Right ventricle myocardium inferior (tissue), 1 donor: ENCODE results near the gene PBX3. TPM values are rescaled to one million over a fixed set of nuclear protein-coding genes. Genes with fewer than 3 reads are reported as not detected.
"Not testable (repeated sequence)": the region's sequence is repeated elsewhere in the genome, so short reads cannot be mapped to it uniquely, and the experiment has no call there.

Source experiments
- ATAC-seq: fragments of 200-7000 bp; cut with Tn5 transposase; one replicate; pipeline ENCODE4 v1.9.1; 2020; ENCODE audit warnings: mild to moderate bottlenecking, moderate library complexity
- DNase-seq: peaks from one replicate; pipeline ENCODE4 v3.0.0; 2021; ENCODE audit errors: missing footprints
- intact Hi-C: fragments of 100-400 bp; cut with DNase I; formaldehyde crosslinking; loops from one replicate; pipeline ENCODE4 v1.11.0; 2022
- total RNA-seq: library from RNA; stranded (reverse); fragmentation: NEBNext Ultra II Directional; extraction: Animal tissue kit (Norgen Biotek cat#: 25700); gene quantifications from one replicate; pipeline ENCODE4 v1.2.1, GENCODE V29; 2021
- donor health status: DM: no; HTN: yes; CAD: no; lungs with severe emphysema.

PBX3 gene
- total RNA-seq, 1 donor from 2014 or later: 49.4 TPM

GRCh38 chr9:125805586-125805985 lies 58.4 kb downstream of the PBX3 start:
- ATAC-seq (peak; percentile 26), DNase-seq (no peak)
- intact Hi-C loops: no loop called here

- ATAC-seq (no peak), DNase-seq (no peak)
- intact Hi-C loops: no loop called here
These were observed 59.9 kb downstream of the PBX3 start for GRCh38 chr9:125807079-125807478.

GRCh38 chr9:125810161-125810560 lies 63.0 kb downstream of the PBX3 start:
- no peak for DNase-seq

GRCh38 chr9:125811002-125811401 lies 63.8 kb downstream of the PBX3 start:
- ATAC-seq (no peak), DNase-seq (no peak)
- intact Hi-C loops: no loop called here

More at GRCh38 chr9:125810161-125810560, 63.0 kb downstream of the PBX3 start:
- intact Hi-C loops: no loop called here
- no peak for ATAC-seq

GRCh38 chr9:125812403-125812802 lies 65.2 kb downstream of the PBX3 start:
- ATAC-seq (no peak), DNase-seq (no peak)
- intact Hi-C loops: no loop called here

- DNase-seq: no peak
- intact Hi-C loops: no loop called here
- ATAC-seq: no peak
These were observed 68.4 kb downstream of the PBX3 start for GRCh38 chr9:125815568-125815967.

- no peak for ATAC-seq
- intact Hi-C loops: no loop called here
These were observed 69.1 kb downstream of the PBX3 start for GRCh38 chr9:125816321-125816720.

GRCh38 chr9:125820100-125820804 lies 73.1 kb downstream of the PBX3 start:
- peak; percentile 62 for ATAC-seq
- intact Hi-C loops: loop anchor here (2.0 to 5.0 kb wide), 2 partner anchors 69 to 73 kb away; partner anchors contain the start of gene PBX3
- no peak for DNase-seq

More at GRCh38 chr9:125816321-125816720, 69.1 kb downstream of the PBX3 start:
- DNase-seq: no peak

GRCh38 chr9:125821078-125821477 lies 73.9 kb downstream of the PBX3 start:
- ATAC-seq: no peak
- intact Hi-C loops: loop anchor here (2.0 to 5.0 kb wide), 2 partner anchors 68 to 74 kb away; partner anchors contain the start of gene PBX3
- no peak for DNase-seq

GRCh38 chr9:125822160-125822559 lies 75.0 kb downstream of the PBX3 start:
- intact Hi-C loops: loop anchor here (5.0 kb wide), 1 partner anchor 75 kb away; the partner anchor contains the start of gene PBX3
- ATAC-seq (no peak), DNase-seq (no peak)

- intact Hi-C loops: loop anchor here (5.0 kb wide), 1 partner anchor 76 kb away; the partner anchor contains the start of gene PBX3
- DNase-seq (no peak), ATAC-seq (no peak)
These were observed 75.7 kb downstream of the PBX3 start for GRCh38 chr9:125822902-125823301.

- intact Hi-C loops: loop anchor here (5.0 kb wide), 1 partner anchor 77 kb away; the partner anchor contains the start of gene PBX3
- ATAC-seq, DNase-seq: not testable (repeated sequence)
These were observed 76.8 kb downstream of the PBX3 start for GRCh38 chr9:125823874-125824406.

GRCh38 chr9:125825762-125826161 lies 78.6 kb downstream of the PBX3 start:
- DNase-seq (no peak), ATAC-seq (no peak)
- intact Hi-C loops: no loop called here

GRCh38 chr9:125826850-125827249 lies 79.7 kb downstream of the PBX3 start:
- intact Hi-C loops: no loop called here

GRCh38 chr9:125829743-125830142 lies 82.6 kb downstream of the PBX3 start:
- intact Hi-C loops: no loop called here
- DNase-seq (peak; percentile 43), ATAC-seq (peak; percentile 57)

More at GRCh38 chr9:125826850-125827249, 79.7 kb downstream of the PBX3 start:
- no peak for DNase-seq
- no peak for ATAC-seq

- intact Hi-C loops: no loop called here
- DNase-seq (no peak), ATAC-seq (no peak)
These were observed 83.9 kb downstream of the PBX3 start for GRCh38 chr9:125831054-125831453.

- intact Hi-C loops: no loop called here
- DNase-seq (no peak), ATAC-seq (no peak)
These were observed 84.4 kb downstream of the PBX3 start for GRCh38 chr9:125831616-125832015.

GRCh38 chr9:125835655-125836054 lies 88.5 kb downstream of the PBX3 start:
- DNase-seq: no peak
- no peak for ATAC-seq

GRCh38 chr9:125839317-125839716 lies 92.1 kb downstream of the PBX3 start:
- no peak for ATAC-seq
- no peak for DNase-seq
- intact Hi-C loops: no loop called here

More at GRCh38 chr9:125835655-125836054, 88.5 kb downstream of the PBX3 start:
- intact Hi-C loops: no loop called here

GRCh38 chr9:125841444-125841843 lies 94.3 kb downstream of the PBX3 start:
- intact Hi-C loops: no loop called here
- ATAC-seq: no peak
- DNase-seq: no peak
